GM21529 (cell line): ENCODE data around the gene ARGLU1.
"Not testable (repeated sequence)": the region's sequence is repeated elsewhere in the genome, so short reads cannot be mapped to it uniquely, and the experiment has no call there.

Experiments
- ATAC-seq: cut with Tn5 transposase; IDR thresholded peaks from one replicate; pipeline ENCODE4 v1.9.1; 2021; ENCODE audit not compliant: unreplicated experiment

ARGLU1 gene, protein sequence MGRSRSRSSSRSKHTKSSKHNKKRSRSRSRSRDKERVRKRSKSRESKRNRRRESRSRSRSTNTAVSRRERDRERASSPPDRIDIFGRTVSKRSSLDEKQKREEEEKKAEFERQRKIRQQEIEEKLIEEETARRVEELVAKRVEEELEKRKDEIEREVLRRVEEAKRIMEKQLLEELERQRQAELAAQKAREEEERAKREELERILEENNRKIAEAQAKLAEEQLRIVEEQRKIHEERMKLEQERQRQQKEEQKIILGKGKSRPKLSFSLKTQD

DNA sequence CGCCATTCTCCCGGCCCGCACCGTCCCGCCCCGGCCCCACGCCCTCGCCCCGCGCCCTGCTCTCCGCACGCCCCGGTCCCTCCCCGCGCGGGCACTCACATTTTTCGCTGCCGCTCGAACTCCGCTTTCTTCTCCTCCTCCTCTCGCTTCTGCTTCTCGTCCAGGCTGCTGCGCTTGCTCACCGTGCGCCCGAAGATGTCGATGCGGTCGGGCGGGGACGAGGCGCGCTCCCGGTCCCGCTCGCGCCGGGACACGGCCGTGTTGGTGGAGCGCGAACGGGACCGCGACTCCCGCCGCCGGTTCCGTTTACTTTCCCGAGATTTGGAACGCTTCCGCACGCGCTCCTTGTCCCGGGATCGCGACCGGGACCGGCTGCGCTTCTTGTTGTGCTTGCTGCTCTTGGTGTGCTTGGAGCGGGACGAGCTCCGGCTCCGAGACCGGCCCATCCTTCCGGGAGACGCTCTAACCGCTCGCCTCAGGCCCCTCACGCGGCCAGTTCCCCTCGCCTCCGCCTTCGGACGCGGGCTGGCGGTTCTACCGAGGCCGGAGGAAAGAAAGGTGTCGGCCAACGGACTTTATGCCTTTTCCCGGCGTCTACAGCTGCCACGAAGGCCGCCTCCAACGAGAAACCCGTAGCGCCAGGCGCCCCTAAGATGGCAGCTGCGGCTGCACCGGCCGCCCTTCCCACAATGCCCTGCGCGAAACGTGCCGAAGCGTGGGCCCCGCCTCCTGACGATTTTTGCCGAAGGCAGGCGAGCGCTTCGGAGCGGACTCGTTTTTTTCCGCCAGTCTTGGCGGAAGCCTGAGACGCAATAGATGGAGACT is at the start of gene ARGLU1:
Gene ARGLU1 (minus strand): TSS at position 664 of the 825 bp plus-strand sequence. CDS start 218 bp downstream, at position 446.
- ATAC-seq, result peak; percentile 67

DNA sequence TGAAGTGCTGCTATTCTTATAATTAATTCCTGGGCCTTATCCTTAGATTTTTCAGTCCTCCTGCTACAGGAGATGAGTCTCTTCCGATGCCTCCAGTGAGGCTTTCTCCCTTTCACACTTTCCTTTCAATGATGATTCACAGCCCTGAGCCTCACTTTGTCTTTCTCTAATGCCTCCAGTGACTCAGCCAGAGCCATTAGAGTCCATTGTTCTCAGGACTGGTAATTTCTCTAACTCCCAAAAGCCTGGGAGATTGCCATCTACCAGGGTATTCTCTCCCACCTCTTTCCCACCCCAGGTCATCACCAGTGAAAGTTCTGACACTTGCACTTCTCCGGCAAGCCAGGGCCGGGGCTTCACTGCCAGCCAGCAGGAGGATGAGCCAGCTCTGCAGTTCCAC is 49.6 kb upstream of the ARGLU1 start:
- ATAC-seq, result no peak

DNA sequence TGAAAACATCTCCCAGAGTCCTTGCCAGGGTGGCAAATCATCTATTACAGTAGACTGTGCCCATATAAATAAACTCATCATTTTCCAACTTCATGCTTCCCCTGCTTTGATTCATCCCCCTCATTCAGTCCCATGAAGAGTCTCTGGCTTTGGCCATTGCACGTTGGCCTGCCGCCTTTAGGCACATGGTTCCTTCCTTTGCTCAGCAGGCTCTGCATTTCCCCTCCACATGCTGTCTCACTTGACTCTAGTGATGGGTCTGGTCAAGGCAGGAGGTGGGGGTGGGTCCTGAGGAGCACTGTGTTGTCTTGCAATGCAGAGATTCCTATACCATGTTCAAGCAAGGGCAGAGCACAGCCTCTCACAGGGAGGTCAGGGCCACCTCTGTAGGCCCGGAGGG is 48.8 kb upstream of the ARGLU1 start:
- no peak for ATAC-seq

DNA sequence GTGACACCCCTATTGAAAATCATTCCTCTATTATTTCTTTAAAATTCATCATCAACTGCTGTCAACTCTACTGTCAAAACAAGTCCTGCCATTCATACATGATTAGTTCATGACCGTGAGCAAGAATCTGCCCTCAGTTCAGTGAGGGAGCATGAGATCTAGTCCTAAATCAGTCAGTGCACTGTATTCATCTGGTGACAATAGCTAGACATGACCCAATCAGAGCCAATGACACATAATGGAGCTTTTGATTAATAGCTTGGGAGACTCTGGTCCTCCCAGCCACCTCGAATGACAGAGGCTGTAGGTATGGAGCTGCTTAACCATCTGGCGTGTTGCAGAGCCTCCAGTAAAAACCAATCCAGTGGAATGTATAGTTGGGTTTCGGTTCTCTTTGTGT is 46.9 kb upstream of the ARGLU1 start:
- no peak for ATAC-seq

DNA sequence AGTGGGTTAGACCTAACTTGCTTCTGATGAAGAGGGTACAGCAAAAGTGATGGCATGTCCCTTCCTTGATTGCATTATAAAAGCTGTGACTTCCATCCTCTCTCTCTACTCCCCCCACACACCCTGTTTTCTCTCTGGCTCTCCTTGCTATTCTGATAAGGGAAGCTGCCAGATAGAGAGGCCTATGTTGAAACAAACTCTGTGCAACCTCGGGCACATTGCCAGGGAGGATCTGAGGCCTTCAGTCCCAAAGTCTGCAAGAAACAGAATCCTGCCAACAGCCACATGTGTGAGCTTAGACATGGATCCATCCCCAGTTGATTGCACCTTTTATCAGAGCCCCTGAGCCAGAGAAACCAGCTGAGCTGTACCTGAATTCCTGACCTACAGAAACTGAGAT is 44.8 kb upstream of the ARGLU1 start:
- ATAC-seq, result no peak

DNA sequence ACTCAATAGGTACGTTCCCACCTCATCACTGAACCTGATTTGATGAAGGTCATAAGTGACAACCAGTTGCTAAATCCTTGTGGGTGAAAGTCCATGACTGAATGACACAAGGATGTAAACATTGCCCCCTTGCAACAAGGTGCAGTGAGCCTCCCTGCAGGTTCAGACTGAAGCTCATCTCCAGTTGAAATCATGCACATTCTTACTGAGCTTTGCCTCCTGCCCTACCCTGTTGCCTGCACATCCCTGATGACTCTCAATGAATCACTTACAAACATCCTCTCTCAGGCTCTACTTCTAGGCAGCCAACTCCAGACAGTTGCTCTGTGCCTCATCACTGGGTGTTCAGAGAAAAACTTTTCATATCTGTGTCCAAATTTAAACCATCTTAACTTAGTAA is 42.5 kb upstream of the ARGLU1 start:
- ATAC-seq, result no peak

DNA sequence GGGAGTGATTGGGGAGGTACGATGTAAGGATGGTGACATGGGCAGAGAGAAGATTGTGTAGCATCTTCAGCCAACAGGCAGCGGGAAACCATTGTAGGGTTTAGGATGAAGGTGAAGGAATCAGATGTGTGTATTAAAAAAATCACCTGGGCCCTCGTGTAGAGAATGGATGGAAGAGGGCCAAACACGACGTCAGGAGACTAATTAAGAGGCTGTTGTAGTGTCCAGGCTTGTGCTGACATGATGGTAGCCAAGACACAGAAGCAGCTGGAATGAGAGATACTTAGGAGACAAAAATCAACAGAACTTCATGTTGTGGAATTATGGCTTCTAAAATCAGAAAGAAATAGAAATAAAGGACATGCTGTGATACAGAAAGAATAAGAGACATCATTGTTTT is 41.2 kb upstream of the ARGLU1 start:
- no peak for ATAC-seq

DNA sequence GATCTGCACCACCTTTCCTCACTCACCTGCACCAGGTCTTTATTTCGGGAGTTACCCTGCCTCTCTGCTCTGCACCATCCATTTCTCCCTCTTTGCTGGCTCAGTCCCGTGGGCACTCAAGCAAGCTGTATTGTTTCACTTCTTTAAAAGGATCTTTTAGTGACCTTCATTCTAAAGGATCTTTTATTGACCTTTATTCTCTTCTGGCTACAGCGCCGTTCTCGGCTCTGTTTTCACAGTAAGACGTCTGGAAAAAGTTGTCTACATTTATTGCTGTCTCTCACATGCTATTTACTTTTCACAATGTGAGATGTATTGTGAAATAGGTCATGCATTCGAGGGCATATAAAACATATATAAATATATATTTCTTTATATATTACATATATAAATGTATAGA is 35.6 kb upstream of the ARGLU1 start:
- ATAC-seq, result no peak

DNA sequence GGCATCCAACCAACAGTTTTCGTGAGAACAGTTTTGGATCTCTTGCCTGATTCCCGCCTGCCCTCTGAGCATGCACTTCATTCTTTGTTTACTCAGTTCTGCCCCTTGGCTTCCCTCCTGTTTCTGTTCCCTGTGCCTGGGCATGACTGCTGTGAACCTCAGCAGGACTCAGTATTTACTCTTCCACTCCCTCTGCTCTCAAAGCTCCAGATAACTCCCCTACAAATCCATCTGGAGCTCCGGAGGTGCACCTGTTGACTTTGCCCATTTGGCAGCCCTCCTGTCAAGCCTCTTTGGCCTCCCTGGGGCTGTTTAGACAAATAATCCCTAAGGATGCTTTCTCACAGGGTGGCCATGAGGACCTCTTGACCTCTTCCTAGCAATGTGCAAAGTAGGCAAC is 34.2 kb upstream of the ARGLU1 start:
- ATAC-seq, result no peak

DNA sequence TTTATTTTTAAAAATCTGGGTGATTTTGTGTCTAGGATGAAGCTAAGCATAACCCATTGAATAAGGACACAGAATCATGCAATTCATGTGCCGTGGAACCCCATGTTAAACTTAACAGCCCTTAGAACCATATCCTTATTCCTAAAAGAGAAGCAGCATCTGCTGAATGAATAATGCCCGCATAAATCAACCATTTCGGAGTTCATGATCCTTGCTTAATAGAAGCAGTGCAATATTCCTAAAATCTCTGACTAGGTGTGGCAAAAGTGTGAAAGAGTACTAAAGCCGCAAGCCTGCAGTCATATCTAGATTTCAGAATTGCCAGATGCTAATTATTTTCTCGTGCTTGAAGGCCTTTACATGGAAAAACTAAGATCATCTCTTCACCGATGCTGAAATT is 33.6 kb upstream of the ARGLU1 start:
- ATAC-seq, result no peak

DNA sequence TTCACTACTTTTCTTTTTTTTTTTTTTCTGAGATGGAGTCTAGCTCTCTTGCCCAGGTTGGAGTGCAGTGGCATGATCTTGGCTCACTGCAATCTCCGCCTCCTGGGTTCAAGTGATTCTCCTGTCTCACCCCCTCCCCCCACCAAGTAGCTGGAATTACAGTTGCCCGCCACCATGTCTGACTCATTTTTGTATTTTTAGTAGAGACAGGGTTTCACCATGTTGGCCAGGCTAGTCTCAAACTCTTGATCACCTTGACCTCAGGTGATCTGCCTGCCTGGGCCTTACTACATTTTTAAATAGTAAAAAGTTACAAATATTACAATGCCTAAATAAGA is 32.8 kb upstream of the ARGLU1 start:
- not testable (repeated sequence) for ATAC-seq

DNA sequence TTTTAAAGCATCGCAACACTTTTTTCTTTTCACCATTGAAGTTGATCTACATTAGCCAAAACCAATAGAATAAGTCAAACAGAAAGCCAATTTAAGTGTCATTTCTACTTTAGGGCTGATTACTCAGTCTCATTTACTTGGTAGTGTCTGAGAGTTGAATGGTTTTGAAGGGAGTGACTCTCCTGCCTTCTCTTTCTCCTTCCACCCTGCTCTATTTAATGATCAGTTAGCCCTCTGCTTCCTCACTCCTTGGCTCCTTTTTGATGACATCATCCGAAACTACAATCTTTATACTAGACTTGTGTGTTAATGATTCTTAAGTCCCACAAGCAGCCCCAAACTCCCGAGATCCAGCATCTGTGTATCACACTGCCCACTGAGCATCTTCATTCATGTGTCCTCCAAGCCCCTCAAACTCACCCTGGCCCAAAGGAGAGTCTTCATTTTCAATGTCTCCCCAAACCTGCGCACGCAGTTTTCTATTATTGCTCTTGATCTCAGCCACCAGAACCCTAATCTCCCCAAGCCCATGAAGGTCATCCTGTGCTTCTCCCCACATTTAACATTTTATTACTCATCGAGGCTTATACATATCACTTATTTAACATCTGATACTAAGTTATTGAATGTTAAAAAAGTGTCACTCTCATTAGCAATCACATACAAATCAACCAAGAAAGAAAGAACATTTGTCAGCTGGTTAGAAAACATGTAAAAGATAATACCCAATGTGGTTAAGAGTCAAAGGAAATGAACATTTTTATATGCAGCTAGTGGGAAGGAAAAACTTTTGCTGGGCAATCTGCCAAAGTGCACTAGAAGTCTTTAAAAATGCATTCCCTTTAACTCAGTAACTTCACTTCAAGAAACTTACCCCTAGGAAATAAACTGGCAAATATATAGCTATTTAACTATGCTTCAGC is 32.2 kb upstream of the ARGLU1 start:
- no peak for ATAC-seq

DNA sequence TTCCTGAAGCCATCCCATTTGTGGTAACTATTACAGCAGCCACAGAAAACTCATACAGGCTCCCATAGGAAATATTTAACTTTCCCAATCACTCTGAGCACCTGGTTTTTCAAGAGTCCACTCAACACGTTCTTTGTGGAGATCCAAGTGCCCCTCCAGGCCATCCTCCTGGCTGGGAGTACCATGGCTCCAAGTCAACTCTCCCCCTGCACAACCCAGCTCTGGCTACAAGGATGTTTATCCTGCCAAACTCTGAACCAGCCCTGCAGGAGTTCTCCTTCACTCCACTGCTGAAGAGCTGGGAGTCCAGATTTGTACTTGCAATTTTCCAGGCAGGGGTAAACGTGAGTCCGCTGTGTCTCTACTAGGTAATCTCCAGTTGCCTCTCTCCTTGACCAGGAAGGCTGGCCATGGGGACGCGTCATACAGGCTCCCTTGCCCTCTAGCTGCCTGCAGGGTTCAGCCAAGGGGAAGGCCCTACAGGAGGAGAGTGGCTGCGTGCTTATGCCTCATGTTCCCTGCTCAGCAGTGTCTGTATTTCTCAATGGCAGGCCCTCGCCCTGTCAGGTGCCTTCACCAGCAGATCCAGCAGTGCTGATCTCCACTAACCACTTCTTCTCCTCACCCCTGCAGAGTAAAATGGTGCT is 29.9 kb upstream of the ARGLU1 start:
- no peak for ATAC-seq

DNA sequence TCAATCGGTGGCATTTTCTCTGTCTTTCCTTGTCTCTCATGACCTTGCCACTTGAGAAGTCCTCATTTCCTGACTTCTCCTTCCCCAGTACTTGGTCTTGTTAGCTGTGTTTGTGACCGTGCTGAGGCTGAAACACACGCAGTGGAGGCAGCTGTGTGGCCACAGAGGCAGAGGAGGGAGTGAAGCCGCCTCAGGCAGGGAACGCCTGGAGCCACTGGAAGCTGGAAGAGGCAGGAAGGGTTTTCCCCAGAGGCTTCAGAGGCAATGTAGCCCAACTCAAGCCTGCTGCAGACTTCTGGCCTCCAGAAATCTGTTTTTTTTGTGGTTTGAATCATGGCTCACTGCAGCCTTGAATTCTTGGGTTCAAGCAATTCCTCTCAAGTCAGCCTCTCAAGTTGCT is 29.2 kb upstream of the ARGLU1 start:
- ATAC-seq, result no peak

DNA sequence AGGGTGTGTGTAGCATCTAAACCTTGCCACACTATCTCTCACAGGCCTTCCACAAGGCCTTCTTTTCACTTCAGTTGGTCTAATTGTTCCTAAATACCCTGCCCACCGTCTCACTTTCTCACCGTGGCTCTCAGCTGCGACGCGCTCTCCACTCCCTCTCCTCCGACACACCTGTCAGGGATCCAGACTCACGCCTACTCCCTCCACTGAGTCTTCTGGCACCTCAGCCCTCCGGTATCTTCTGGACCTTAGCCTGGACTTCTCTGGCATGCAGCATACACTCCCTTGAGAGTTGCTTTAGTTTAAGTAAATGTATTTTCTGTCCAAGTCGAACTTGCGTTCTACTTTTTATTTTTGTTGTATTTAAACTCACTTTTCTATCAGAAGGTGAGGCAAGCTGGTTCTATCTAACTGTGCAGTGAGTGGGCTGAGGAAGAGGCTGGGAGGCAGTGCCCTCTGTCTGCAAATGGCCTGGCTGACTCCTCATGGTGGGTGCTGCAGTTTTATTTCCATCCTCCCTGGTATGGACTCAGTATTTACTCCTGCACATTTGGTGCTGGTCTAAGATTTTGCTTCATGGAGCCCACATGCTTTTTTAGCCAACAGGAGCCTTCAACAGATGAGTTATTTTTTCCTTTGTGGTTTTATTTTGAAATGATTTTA is 28.5 kb upstream of the ARGLU1 start:
- ATAC-seq, result no peak

DNA sequence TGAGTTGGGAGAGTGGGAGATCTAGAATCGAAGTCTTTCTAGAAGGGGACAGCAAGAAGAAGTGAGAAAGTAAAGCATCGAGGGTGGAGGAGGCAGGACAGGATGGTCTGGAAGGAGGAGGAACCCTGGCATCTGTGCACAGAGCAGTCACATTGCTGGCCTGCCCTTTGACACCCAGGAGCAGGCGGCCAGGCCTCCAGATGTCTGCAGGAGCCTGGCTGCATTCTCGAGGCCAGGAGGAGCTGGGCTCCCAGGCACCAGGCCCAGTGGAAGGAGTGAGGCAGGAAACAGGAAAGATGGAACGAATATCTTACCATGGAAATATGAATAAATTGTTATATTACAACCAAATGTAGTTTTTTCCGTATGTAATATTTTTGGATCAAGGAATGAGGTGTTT is 27.7 kb upstream of the ARGLU1 start:
- no peak for ATAC-seq

DNA sequence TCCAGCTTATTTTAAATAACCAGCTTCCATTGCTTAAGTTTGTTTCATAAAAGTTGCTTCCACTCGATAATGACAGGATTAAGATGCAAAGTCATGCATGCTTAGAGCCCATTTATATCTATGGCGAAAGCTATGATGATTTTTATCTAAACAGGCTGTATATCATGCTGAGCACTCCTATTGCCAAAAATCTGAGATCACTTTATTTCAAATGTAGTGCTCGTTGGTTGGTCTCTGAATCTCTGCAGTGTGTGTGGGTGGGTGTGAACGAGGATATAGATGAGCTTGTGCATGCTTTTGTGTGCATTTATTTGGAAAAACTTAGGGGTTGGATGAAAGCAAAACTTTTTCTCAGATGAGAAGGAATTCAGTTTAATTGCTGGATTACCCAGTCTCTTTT is 27.0 kb upstream of the ARGLU1 start:
- ATAC-seq, result no peak

DNA sequence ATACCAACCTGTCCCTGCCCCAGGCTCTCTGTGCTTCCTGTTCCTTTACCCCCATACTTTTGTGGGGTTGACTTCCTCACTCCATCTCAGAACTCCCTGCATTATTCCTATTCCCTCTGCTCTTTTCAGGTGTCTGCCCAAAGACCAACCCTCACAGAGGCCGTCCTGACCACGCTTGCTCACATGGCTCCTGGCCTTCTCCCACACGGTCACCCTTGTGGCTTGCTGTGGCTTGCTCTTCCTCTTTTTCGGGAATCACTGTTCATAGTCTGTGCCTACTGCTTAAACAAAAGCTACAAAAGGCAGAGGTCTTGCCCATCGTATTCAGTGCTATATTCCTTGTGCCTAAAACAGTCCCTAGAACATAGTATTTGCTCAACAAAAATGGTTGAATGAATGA is 25.2 kb upstream of the ARGLU1 start:
- ATAC-seq, result no peak

DNA sequence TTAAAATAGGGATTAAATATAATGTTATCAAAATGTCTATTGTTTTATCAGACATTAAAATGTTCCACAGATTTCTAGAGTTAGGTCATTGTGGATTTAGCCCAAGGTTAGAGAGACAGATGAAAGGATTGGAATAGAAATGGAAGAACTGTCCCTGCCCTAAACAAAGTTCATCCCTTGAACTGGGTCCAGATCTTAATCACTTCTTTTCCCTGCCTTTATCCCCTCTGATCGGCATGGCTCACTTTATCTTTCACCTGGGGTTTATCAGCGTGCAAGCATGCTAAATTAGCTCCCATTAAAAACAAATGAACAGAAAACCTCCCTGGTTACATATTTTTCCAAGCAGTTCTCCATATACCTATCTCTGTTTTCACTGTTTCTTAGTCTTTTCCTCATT is 23.4 kb upstream of the ARGLU1 start:
- ATAC-seq, result no peak

DNA sequence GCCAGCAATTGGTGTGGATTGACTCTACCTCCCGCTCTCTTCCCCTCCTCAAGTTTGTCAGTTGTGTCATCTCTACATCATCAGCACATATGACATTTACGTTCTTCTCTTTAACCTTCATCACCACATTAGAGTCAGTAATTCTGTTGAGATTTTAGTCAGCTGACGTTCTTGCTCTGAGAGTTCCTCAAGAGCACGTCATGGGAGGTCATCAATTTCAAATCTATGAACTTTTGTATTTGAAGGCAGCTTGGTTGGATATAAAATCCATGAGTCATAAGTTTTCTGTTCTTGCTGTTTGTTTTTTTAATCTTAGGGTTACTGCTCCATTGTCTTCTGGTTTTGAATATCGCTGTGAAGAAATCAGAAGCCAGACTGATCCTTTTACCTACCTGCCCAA is 21.8 kb upstream of the ARGLU1 start:
- ATAC-seq, result no peak

DNA sequence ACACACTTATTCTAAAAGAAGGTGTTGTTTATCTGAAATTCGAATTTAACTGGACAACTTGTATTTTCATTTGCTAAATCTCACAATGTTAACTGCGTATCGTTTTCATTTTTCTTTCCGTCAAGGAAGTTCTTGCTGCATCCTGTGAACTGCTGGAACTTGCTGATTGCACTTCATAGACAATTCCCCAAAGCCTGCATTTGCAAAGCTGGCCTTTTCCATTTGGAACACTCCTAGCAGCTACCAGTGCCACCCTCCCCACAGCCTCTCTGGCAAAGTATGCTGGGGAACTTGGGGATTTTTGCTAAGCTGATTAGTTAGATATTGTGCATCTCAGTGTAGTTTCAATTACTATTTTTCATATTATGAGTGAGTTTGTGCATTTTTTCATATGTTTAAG is 20.4 kb upstream of the ARGLU1 start:
- ATAC-seq, result no peak
